T1000 (cell line): ENCODE results near the gene GJA1.

Experiments
- DNase-seq: peaks from one replicate; lab custom pipeline; 2025; ENCODE audit warnings: mixed read lengths; lab: John Stamatoyannopoulos, UW

Gene GJA1

DNA sequence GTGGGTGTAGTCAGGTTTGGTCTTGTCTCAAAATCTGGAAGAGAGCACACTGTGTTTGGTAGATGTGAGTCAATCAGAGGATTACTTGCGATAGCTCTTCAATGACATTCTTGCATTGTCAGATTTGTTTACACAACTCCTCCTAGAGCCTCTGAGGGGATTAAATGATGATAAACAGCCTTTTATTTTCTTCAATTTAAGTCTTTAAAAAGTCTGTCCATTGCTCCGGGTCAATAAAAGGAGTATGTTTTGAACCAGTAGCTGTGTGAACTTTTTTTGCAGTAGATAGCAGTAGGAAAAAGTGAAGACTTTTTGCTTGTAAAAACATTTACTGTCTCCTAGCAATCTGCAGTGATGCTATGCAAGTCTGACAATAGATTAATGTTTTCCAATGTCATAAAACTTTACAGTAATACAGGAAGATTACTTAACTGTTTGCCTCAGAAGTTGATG is 49.9 kb downstream of the GJA1 start:
- DNase-seq = no peak

- DNase-seq = no peak
Measured at GRCh38 chr6:121491576-121491975, 56.1 kb downstream of the GJA1 start.

DNA sequence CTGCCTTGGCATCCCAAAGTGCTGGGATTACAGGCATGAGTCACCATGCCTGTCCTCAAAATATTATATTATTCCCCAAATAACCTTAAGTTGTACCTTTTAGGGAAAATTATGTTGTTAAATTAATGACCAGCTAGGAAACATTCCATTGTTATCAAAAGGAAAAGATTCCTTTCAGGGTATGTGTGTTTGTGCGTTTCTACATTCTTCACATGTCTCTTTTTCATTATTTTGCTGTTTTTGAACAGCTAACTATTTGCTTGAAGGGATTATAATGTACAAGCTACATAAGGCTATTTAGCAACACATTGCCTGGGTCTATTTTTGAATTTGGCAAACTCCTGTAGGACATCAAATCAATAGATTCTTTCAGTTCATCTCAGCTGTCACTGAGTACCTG is 57.1 kb downstream of the GJA1 start:
- no peak for DNase-seq

GRCh38 chr6:121497970-121498375 is 62.5 kb downstream of the GJA1 start:
- DNase-seq = no peak

GRCh38 chr6:121498481-121499276 is 63.2 kb downstream of the GJA1 start:
- DNase-seq = no peak
